Adipocyte (in vitro differentiated cells): ENCODE results near the gene OTULIN.

Source experiments
- DNase-seq: peaks from one replicate; pipeline ENCODE4 v3.0.0-alpha.2; 2015; ENCODE audit warnings: low read depth
- H3K27me3 ChIP-seq: replicated peaks from 2 replicates; pipeline ENCODE4 v1.7.0; 2013; ENCODE audit warnings: mild to moderate bottlenecking, low read length, moderate library complexity; ENCODE audit not compliant: control insufficient read depth, insufficient read depth
- H3K36me3 ChIP-seq: 2 replicates; pipeline ENCODE4 v1.7.0; 2013; ENCODE audit warnings: low read length, mild to moderate bottlenecking, moderate library complexity; ENCODE audit not compliant: control insufficient read depth, insufficient read depth, severe bottlenecking
- H3K4me1 ChIP-seq: 2 replicates; pipeline ENCODE4 v1.7.0; 2013; ENCODE audit warnings: mild to moderate bottlenecking, low read length, moderate library complexity; ENCODE audit not compliant: control insufficient read depth, insufficient read depth
- H3K4me3 ChIP-seq: 2 replicates; pipeline ENCODE4 v1.7.0; 2013; ENCODE audit warnings: mild to moderate bottlenecking, low read length, moderate library complexity
- H3K9ac ChIP-seq: 2 replicates; pipeline ENCODE4 v1.7.0; 2013; ENCODE audit warnings: mild to moderate bottlenecking, low read length, moderate library complexity
- H3K9me3 ChIP-seq: 2 replicates; pipeline ENCODE4 v1.7.0; 2013; ENCODE audit warnings: mild to moderate bottlenecking, low read length, moderate library complexity; ENCODE audit not compliant: control insufficient read depth

The OTULIN gene

DNA sequence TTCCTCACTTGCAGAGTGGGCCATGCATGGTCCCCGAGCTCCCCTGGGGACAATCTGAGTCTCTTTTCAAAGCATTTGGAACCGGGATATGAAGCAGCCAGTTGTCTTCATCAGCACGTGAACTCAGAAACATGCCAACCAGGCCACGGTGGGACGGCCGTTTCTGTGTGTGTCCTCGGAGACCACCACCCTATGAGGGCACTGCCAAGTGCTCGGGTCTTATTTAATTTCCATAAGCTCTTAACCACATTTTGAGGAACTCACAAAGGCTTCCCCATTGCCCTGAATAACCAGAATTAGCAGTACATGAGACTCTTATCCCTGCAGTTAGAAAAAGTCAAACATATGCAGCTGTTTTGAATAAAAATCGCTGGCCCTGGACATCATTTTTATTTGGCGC lies 60.1 kb downstream of the OTULIN start:
- no peaks in the 10 kb centered on the region for H3K27me3 ChIP-seq
- H3K4me3 ChIP-seq = no peak overlapping the region
- peaks cover 31% of the 10 kb centered on the region for H3K4me1 ChIP-seq
- no peaks in the 10 kb centered on the region for H3K36me3 ChIP-seq
- no peak overlapping the region for H3K9ac ChIP-seq
- DNase-seq = no peak
- no peaks in the 10 kb centered on the region for H3K9me3 ChIP-seq

DNA sequence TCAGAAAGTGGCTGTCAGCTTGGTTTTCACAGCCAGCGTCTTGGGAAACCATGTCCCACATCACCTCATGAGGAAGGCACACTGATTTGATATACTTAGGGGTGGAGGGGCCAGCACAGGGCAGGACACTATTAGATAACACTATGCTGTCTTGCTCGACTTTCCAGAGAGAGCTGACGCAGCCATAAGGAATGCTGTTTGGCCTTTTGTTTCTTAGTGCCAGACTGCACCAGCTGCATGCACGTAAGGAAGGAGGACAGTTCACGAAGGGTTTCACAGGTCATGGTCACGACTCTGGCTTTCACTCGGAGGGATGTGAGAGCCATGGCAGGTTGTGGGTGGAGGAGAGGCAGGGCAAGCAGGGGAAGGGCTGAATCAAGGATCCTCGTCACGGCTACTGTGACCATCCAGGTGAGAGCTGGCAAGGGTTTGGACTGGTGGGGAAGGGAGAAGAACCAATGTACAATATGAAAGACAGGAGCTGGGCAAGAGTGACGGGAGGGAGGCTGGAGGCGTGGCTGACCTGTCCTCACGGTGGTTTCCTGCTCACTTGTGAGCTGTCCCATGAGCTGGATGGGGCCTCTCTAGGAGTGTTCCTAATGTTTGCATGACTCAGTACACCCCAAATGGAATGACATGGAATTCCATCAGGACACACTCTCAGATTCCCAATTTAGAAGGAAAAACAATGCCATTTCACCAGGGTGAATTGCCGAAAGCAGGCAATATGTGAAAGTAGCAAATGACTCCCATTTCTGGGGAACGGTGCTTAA lies 61.7 kb downstream of the OTULIN start:
- H3K4me3 ChIP-seq = no peak overlapping the region
- no peaks in the 10 kb centered on the region for H3K36me3 ChIP-seq
- DNase-seq = peak; percentile 42
- H3K27me3 ChIP-seq = no peaks in the 10 kb centered on the region
- H3K4me1 ChIP-seq = peaks cover 17% of the 10 kb centered on the region
- H3K9me3 ChIP-seq = no peaks in the 10 kb centered on the region
- no peak overlapping the region for H3K9ac ChIP-seq

DNA sequence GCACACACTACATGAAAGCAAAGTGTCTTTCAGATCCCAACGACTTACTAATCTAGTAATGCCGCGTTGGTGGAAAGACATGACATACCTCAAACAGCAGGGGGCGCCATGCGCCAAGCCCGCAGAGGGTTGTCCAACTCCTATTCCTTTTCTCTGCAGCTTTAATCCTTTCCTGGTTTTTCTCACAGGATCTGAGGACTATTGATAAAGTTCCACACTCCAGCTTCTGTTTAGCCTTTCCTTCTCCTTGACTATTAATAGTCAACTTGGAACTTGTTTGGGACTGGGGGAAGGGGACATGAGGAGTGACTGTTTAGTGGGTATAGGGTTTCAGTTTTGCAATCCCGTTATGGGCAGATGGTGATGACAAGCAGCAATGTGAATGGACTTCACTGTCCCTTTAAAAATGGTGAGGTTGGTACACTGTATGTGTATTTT lies 62.9 kb downstream of the OTULIN start:
- DNase-seq = peak; percentile 91
- H3K4me1 ChIP-seq = peaks cover 12% of the 10 kb centered on the region
- no peak overlapping the region for H3K4me3 ChIP-seq
- no peaks in the 10 kb centered on the region for H3K27me3 ChIP-seq
- H3K36me3 ChIP-seq = no peaks in the 10 kb centered on the region
- H3K9ac ChIP-seq = no peak overlapping the region
- no peaks in the 10 kb centered on the region for H3K9me3 ChIP-seq

DNA sequence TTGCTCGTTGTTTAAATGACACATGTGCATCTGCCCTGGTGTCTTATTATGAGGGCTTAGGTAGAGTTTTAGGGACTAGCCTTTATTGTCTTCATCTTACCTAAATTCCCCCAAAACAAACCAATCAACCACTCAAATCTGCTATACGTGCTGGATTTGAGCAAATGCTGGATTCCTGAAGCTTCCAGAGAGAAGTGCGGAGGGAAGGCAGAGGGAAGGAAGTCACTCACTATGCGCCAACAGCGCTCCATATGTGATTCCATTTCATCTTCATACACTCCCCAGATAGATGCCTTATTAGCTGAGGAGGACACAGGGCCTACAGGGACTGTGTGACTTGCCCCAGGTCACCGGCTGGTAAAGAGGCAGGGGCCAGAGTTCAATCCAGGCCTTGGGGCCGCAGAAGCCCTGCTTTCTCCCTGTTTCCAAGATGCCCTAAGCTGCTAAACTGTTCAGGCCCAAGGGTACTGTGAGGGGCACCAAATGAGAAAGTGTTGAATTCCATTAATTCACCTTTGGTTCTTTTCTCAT lies 63.5 kb downstream of the OTULIN start:
- H3K4me1 ChIP-seq = peaks cover 11% of the 10 kb centered on the region
- DNase-seq = no peak
- H3K4me3 ChIP-seq = no peak overlapping the region
- H3K27me3 ChIP-seq = no peaks in the 10 kb centered on the region
- no peaks in the 10 kb centered on the region for H3K9me3 ChIP-seq
- H3K9ac ChIP-seq = no peak overlapping the region
- no peaks in the 10 kb centered on the region for H3K36me3 ChIP-seq

DNA sequence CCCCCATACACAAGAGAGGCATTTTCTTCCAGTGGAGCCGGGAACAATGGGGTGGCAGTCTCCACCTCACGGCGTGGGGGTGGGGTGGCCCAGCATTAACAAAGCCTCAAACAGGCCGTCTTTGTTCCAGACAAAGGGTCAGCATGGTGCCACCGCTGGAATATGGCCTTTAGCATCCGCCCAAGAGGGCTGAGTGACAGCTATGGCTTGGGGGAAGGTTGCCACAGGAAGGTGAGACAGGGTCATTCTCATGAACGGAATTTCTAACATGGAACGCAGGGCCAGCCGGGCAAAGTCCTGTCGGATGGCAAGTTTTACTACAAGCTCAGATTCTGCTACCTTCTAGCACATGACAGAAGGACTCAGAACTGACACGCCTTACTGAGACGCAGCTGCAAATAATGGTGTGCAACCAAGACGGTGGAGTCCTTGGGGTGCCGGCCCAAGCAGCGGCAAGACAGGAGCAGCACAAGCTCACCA lies 64.0 kb downstream of the OTULIN start:
- Histone ChIP-seq H3K4me3 (no peak overlapping the region), H3K4me1 (peaks cover 11% of the 10 kb centered on the region), H3K36me3 (no peaks in the 10 kb centered on the region), H3K9me3 (no peaks in the 10 kb centered on the region), H3K27me3 (no peaks in the 10 kb centered on the region), H3K9ac (no peak overlapping the region)
- DNase-seq = no peak

DNA sequence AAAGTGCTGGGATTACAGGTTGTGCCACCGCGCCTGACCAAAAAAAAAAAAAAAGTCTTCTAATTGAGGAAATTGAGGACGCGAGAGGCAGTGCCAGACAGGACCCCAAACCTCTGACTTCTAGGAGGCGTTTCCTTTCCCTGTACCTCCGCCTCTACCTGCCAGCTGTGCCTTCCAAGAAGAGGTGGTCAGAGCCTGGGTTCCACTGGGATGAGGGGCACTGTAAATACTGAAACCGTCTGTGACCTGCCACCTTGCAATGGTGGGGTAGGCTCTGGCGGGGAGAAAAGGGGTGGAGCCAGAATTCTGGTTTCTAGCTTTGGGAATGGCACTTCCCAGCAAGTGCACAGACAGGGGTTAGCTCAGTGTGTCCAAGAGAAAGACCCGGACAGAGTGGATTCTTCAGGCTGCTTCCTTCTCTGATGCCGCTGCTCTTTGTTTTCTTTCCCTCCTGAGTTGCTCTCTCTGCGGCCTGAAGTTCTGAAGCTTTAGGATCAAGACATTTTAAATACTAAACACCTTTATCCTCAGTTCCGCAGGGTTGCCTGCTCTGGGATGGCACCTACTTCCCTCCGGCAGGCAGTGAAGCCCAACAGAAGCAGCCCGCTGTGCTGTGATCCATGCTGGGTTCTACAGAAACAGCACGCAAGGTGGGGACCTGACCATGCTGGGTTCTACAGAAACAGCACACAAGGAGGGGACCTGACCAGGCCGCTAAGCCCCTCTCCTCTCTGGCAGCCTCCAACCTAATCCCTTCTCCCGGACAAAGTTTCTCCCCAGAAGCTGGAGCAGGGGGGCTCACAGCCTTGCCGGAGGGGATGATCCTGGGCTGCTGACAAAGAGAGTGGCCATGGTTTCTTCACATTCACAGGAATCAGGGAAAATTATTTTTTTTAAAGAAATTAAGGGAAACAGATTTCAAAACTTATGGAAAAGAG lies 65.2 kb downstream of the OTULIN start:
- DNase-seq = no peak
- Histone ChIP-seq H3K9ac (no peak overlapping the region), H3K9me3 (no peaks in the 10 kb centered on the region), H3K27me3 (no peaks in the 10 kb centered on the region), H3K36me3 (no peaks in the 10 kb centered on the region), H3K4me1 (peaks cover 11% of the 10 kb centered on the region), H3K4me3 (no peak overlapping the region)

DNA sequence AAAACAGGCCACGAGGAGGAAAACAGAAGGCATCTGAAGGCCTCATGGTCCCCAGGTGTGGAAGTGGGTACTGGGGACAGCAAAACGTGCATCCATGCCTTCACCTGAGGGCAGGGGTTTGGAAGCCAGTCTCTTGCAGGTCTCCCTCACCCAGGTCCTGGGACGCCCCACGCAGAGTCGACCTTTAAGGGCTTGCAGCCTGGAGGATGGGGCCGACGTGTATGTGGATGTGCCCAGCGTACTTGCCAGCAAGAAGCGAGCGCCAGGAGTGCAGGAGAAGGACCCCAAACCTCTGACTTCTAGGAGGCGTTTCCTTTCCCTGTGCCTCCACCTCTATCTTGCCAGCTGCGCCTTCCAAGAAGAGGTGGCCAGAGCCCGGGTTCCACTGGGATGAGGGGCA lies 65.9 kb downstream of the OTULIN start:
- no peaks in the 10 kb centered on the region for H3K36me3 ChIP-seq
- no peak for DNase-seq
- H3K27me3 ChIP-seq = no peaks in the 10 kb centered on the region
- H3K9me3 ChIP-seq = no peaks in the 10 kb centered on the region
- H3K4me3 ChIP-seq = no peak overlapping the region
- peaks cover 11% of the 10 kb centered on the region for H3K4me1 ChIP-seq
- H3K9ac ChIP-seq = no peak overlapping the region

DNA sequence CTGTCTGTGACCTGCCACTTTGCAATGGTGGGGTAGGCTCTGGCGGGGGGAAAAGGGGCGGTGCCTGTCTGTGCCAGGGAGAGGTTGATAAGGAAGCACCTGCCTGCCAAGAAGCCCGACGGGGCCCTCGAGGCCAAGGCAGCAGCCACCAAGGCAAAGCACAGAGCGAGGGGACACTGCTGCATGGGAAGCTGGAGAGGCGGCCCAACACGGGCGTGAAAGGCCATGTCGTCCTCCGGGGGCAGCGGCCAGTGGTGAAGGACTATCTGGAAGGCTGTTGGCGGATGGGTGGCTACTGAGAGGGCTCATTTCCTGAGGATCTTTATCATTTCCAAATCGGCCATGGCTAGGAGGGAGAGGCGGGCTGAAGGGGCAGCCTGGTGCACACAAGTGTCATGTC lies 66.4 kb downstream of the OTULIN start:
- Histone ChIP-seq H3K27me3 (no peaks in the 10 kb centered on the region), H3K4me3 (no peak overlapping the region), H3K4me1 (peaks cover 11% of the 10 kb centered on the region), H3K9ac (no peak overlapping the region), H3K36me3 (no peaks in the 10 kb centered on the region), H3K9me3 (no peaks in the 10 kb centered on the region)
- DNase-seq = no peak

DNA sequence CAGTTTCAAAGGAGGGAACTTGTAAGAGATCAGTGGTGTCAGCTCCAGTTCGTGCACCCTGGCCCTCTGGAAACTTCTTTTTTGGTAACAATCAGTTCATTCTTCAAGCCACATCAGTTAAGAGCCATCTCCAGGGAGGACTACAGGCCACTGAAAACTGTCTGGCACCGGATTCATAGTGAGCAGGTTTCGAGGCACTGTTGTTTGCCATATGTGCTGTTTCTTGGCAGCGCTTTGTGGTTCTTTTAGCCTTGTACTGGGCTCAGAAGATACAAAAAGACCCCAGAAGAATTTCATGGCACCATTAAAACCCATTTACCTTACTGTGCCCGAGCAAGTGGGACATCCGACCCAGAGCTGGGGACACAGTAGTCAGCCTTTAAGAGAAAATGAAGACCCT lies 68.5 kb downstream of the OTULIN start:
- H3K9me3 ChIP-seq = no peaks in the 10 kb centered on the region
- no peak overlapping the region for H3K4me3 ChIP-seq
- peaks cover under 1% of the 10 kb centered on the region for H3K4me1 ChIP-seq
- DNase-seq = no peak
- H3K36me3 ChIP-seq = no peaks in the 10 kb centered on the region
- no peaks in the 10 kb centered on the region for H3K27me3 ChIP-seq
- H3K9ac ChIP-seq = no peak overlapping the region

DNA sequence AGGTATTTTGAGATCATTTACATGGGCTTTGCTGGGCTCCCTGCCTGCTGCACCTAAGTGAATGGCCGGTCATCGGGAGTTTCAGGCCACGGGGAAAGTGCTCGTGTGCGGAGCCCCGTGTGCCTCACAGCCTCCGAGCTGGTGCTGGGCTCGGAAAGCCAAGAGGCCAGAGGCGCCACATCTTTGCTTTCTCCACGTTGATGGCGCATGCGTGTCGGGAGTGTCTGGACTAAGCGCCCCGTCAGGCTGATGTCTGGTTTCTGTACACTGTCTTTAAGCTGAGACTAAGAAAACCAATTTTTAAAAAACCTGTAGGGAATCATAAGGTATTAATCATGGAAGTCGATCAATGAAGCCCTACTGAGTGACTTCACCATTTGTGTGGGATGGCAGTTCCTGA lies 69.1 kb downstream of the OTULIN start:
- H3K9me3 ChIP-seq = no peaks in the 10 kb centered on the region
- no peak overlapping the region for H3K9ac ChIP-seq
- H3K4me1 ChIP-seq = no peaks in the 10 kb centered on the region
- H3K4me3 ChIP-seq = no peak overlapping the region
- no peak for DNase-seq
- H3K27me3 ChIP-seq = no peaks in the 10 kb centered on the region
- no peaks in the 10 kb centered on the region for H3K36me3 ChIP-seq

DNA sequence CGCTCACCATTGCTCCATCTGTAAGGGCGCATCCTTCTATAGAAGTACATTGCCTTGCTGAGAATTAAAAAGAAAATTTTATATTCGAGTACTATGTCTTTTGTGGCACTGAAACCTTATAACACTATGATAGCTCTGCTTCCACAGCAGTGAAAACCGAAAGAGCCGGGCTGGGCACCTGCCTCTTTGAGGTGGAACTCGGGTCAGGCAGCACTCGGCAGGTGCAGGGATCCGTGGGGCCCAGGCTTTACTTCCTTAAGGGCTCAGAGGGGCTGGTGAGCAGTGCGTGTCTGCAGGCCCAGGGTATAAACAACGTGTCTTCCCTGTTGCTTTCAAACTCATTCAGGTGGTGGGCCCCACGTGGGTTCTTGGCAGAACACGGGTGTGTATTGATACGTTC lies 69.9 kb downstream of the OTULIN start:
- no peak for DNase-seq
- no peaks in the 10 kb centered on the region for H3K27me3 ChIP-seq
- no peak overlapping the region for H3K9ac ChIP-seq
- H3K9me3 ChIP-seq = no peaks in the 10 kb centered on the region
- H3K36me3 ChIP-seq = no peaks in the 10 kb centered on the region
- no peak overlapping the region for H3K4me3 ChIP-seq
- H3K4me1 ChIP-seq = peaks cover 3% of the 10 kb centered on the region
